Measurements from ENCODE around the gene PIGH. TPM values are rescaled to one million over a fixed set of nuclear protein-coding genes. Genes with fewer than 3 reads are reported as not detected.
"Not testable (repeated sequence)": the region's sequence is repeated elsewhere in the genome, so short reads cannot be mapped to it uniquely, and the experiment has no call there.

PIGH gene
- 10 to 100 TPM; 24.1 to 25.4 (median 24.8) TPM for polyA plus RNA-seq (ENCODE audit: insufficient read depth in 1 of 5, insufficient read length in 5 of 5, low replicate concordance in 1 of 5)
- long read RNA-seq, donor 1, transcript PIGH-201 (4 exons, 1,420 nt), result major isoform, 6 of 8 reads
- long read RNA-seq, donor 1, partial matches to known transcripts, result 0 of 8 reads
- long read RNA-seq, donor 1, other reads (novel, unspliced or antisense), result 0 of 8 reads
- long read RNA-seq, donor 2, transcript PIGH-201 (4 exons, 1,420 nt), result major isoform, 5 of 7 reads
- long read RNA-seq, donor 2, partial matches to known transcripts, result 0 of 7 reads
- long read RNA-seq, donor 2, other reads (novel, unspliced or antisense), result 0 of 7 reads
- long read RNA-seq, donor 3, transcript PIGH-201 (4 exons, 1,420 nt), result major isoform, 6 of 8 reads
- long read RNA-seq, donor 3, partial matches to known transcripts, result 0 of 8 reads
- long read RNA-seq, donor 3, other reads (novel, unspliced or antisense), result 0 of 8 reads
- long read RNA-seq, donor 4, partial matches to known transcripts, result 0 of 6 reads
- long read RNA-seq, donor 4, other reads (novel, unspliced or antisense), result 0 of 6 reads
- long read RNA-seq, donor 5, partial matches to known transcripts, result 0 of 4 reads
- long read RNA-seq, donor 5, other reads (novel, unspliced or antisense), result 0 of 4 reads
- long read RNA-seq, donor 6, transcript PIGH-201 (4 exons, 1,420 nt), result major isoform, 11 of 12 reads
- long read RNA-seq, donor 6, partial matches to known transcripts, result 0 of 12 reads
- long read RNA-seq, donor 6, other reads (novel, unspliced or antisense), result 0 of 12 reads
- long read RNA-seq, donor 7, transcript PIGH-201 (4 exons, 1,420 nt), result major isoform, 11 of 15 reads
- long read RNA-seq, donor 7, partial matches to known transcripts, result 0 of 15 reads
- long read RNA-seq, donor 7, other reads (novel, unspliced or antisense), result 0 of 15 reads
- long read RNA-seq, donor 8, partial matches to known transcripts, result 0 of 4 reads
- long read RNA-seq, donor 8, other reads (novel, unspliced or antisense), result 0 of 4 reads

- DNase-seq, result peak; percentile 86 to 87
Observed at GRCh38 chr14:67599698-67600561, at the start of gene PIGH. PIGH (minus strand) TSS chr14:67600268; CDS start chr14:67600203, 65 bp downstream.

GRCh38 chr14:67646131-67646530 is 46.1 kb upstream of the PIGH start:
- DNase-seq, result no peak

GRCh38 chr14:67645414-67645813 is 45.3 kb upstream of the PIGH start:
- DNase-seq, result no peak

- DNase-seq, result no peak
Observed at GRCh38 chr14:67644428-67644827, 44.4 kb upstream of the PIGH start.

- no peak for DNase-seq
Observed at GRCh38 chr14:67643713-67644112, 43.6 kb upstream of the PIGH start.

- no peak for DNase-seq
Observed at GRCh38 chr14:67641902-67642749, 42.1 kb upstream of the PIGH start.

GRCh38 chr14:67641480-67641879 is 41.4 kb upstream of the PIGH start:
- no peak for DNase-seq

- no peak for DNase-seq
Observed at GRCh38 chr14:67638642-67639041, 38.6 kb upstream of the PIGH start.

- DNase-seq, result no peak
Observed at GRCh38 chr14:67636361-67636919, 36.4 kb upstream of the PIGH start.

- no peak for DNase-seq
Observed at GRCh38 chr14:67633451-67634147, 33.5 kb upstream of the PIGH start.

GRCh38 chr14:67630938-67631337 is 30.9 kb upstream of the PIGH start:
- DNase-seq, result no peak

- no peak for DNase-seq
Observed at GRCh38 chr14:67630186-67630585, 30.1 kb upstream of the PIGH start.

GRCh38 chr14:67627519-67627918 is 27.5 kb upstream of the PIGH start:
- no peak for DNase-seq

- not testable (repeated sequence) for DNase-seq
Observed at GRCh38 chr14:67626131-67626530, 26.1 kb upstream of the PIGH start.

GRCh38 chr14:67623114-67623513 is 23.0 kb upstream of the PIGH start:
- peak; percentile 2 to 10 for DNase-seq

- DNase-seq, result peak; percentile 16 to 27
Observed at GRCh38 chr14:67622675-67623074, 22.6 kb upstream of the PIGH start.

- DNase-seq, result peak; percentile 4 to 9
Observed at GRCh38 chr14:67620217-67620785, 20.2 kb upstream of the PIGH start.

GRCh38 chr14:67619446-67620216 is 19.6 kb upstream of the PIGH start, which contains the start of gene ARG2:
ARG2 (plus strand) TSS chr14:67619920; CDS start chr14:67619978, 58 bp downstream.
- peak; percentile 88 to 89 for DNase-seq

All from right lung (tissue), 10 donors.